Heart left ventricle (tissue), 13 donors: Measurements from ENCODE around the gene NTSR2.

Source experiments
- POLR2A ChIP-seq, 2 donors: fragments of 450-650 bp; IDR thresholded peaks; one replicate each; pipeline ENCODE4 v1.6.1; 2017; ENCODE audit warnings: antibody characterized with exemption in 2 of 2, mild to moderate bottlenecking in 2 of 2, moderate library complexity in 2 of 2
- TF ChIP-seq, protein P1 (sequence below), 12 donors: fragments of 200-600 bp; sonication (generic) in 4 of 12; IDR thresholded peaks; one replicate each; pipeline versions ENCODE4 v1.5.0 to v1.8.0; 2018 to 2022; ENCODE audit warnings: antibody characterized with exemption in 12 of 12, mild to moderate bottlenecking in 5 of 12
- donor health status: ischemic (EF 13 %, LVEDD 7.1; RV severe dilation, severe dysfunction).
- donor health status: DM: no; HTN: yes; CAD: no.
- donor health status: DM: no; HTN: no; CAD: no.
- donor health status: ischemic (EF 25% LVEDD 6.9; RV normal size, moderate dysfunction).
- donor health status: ischemic (EF 25% LVEDD 5.7; RV mildly dilated, moderate dysfunction).
- donor health status: ischemic (EF 35%, LVEDD 5.7; RV mildly dilated, moderate dysfunction).
- donor health status: nonischemic (EF 11% LVEDD 7.7; RV severe dilation, severe dysfunction).
- donor health status: DM: yes; HTN: yes; CAD: no.
- donor health status: PGD.
- donor health status: ischemic (EF 29% LVEDD 5.4; RV normal size, mild dysfunction).
- donor health status: nonischemic (EF 23%, LVEDD 6.1; RV moderate dilation, normal function).

DNA sequence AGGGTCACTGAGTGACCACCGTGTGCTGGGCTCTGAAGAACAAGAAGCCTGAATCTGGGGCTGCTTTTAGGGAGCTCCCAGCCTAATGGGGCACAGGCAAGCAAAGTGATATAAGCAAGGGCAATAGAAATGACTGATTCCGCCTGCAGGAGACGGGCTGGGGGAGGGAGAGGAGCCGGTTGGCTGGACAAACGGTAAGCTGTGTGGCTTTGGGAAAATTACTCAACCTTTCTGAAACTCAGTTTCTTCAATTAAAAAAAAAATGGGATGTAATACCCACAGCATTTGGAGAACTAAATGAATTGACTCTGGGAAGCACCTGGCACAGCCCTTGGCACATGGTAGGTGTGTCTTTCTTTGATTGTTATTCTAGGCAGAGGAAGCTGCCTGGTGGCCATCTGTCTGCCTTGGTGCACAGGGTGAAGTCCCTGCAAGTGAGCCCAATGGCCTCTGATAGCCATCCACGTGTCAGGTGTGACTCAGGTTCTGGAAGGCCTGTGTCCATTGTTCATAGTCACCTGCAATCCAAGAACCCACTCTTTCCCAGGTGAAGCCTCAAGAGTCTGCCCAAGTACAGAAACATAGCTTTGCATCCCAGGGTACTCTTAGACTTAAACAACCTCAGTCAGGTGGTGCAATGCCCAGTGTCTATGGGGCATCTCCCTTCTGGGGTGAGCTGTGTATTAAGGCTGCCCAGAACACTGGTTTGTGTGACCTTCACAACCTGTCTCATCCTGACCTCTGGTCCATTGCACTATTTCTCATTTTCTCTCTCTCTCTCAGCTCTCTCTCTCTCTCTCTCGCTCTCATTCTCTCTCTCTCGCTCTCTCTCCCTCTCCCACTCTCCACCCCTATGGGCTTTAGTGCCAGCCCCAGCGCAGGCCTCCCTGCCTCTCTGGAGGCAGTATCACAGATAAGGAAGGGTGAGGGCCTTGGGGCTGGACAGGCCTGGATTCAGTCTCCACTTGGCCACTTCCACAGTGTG lies 30.0 kb upstream of the NTSR2 start:
- TF ChIP-seq, protein P1, sequence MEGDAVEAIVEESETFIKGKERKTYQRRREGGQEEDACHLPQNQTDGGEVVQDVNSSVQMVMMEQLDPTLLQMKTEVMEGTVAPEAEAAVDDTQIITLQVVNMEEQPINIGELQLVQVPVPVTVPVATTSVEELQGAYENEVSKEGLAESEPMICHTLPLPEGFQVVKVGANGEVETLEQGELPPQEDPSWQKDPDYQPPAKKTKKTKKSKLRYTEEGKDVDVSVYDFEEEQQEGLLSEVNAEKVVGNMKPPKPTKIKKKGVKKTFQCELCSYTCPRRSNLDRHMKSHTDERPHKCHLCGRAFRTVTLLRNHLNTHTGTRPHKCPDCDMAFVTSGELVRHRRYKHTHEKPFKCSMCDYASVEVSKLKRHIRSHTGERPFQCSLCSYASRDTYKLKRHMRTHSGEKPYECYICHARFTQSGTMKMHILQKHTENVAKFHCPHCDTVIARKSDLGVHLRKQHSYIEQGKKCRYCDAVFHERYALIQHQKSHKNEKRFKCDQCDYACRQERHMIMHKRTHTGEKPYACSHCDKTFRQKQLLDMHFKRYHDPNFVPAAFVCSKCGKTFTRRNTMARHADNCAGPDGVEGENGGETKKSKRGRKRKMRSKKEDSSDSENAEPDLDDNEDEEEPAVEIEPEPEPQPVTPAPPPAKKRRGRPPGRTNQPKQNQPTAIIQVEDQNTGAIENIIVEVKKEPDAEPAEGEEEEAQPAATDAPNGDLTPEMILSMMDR (IDR thresholded peaks at IDR 0.05): no peak
- TF ChIP-seq POLR2A (IDR thresholded peaks at IDR 0.05): no peak
